Gastroesophageal sphincter (tissue), 4 donors: ENCODE measurements around the gene TMTC4. TPM values are rescaled to one million over a fixed set of nuclear protein-coding genes. Genes with fewer than 3 reads are reported as not detected.

ENCODE experiments used
- ATAC-seq: fragments of 150-250 bp; one replicate; pipeline ENCODE4 v1.9.1; 2016; ENCODE audit warnings: mild to moderate bottlenecking, moderate library complexity
- H3K27ac ChIP-seq, 4 donors: fragments of 200-600 bp; sonication (generic) in 3 of 4; 1 replicate in 3 of 4; 2 replicates in 1 of 4; pipeline ENCODE4 v1.5.1; 2016 to 2019
- H3K27me3 ChIP-seq: fragments of 200-600 bp; sonication (generic); one replicate; pipeline ENCODE4 v1.5.1; 2019
- H3K36me3 ChIP-seq, 2 donors: fragments of 200-600 bp; sonication (generic); one replicate each; pipeline ENCODE4 v1.5.1; 2019; ENCODE audit warnings: control low read depth in 1 of 2
- H3K4me1 ChIP-seq, 3 donors: fragments of 200-600 bp; sonication (generic); 1 replicate in 2 of 3; 2 replicates in 1 of 3; pipeline ENCODE4 v1.5.1; 2016 to 2019; ENCODE audit warnings: control low read depth in 2 of 3
- H3K4me3 ChIP-seq, 2 donors: fragments of 200-600 bp; sonication (generic); one replicate each; pipeline ENCODE4 v1.5.1; 2019; ENCODE audit warnings: mild to moderate bottlenecking in 1 of 2, moderate library complexity in 1 of 2
- H3K9me3 ChIP-seq, 3 donors: fragments of 200-600 bp; sonication (generic); one replicate each; pipeline ENCODE4 v1.5.1; 2017 to 2019; ENCODE audit warnings: control low read depth in 2 of 3
- CTCF ChIP-seq, 4 experiments: fragments of 200-600 bp in 2 of 4; fragments of 450-650 bp in 2 of 4; sonication (generic) in 1 of 4; IDR thresholded peaks; one replicate each; pipeline ENCODE4 v1.5.1; 2017 to 2019; ENCODE audit warnings: antibody characterized with exemption in 4 of 4, mild to moderate bottlenecking in 2 of 4, moderate library complexity in 2 of 4
- EP300 ChIP-seq: sonication (generic); formaldehyde crosslinking; IDR thresholded peaks from one replicate; pipeline ENCODE4 v1.6.1; 2017; ENCODE audit warnings: antibody characterized with exemption, mild to moderate bottlenecking
- POLR2A ChIP-seq, 2 donors: fragments of 450-650 bp; IDR thresholded peaks; one replicate each; pipeline ENCODE4 v1.6.1; 2017; ENCODE audit warnings: antibody characterized with exemption in 2 of 2, mild to moderate bottlenecking in 2 of 2, moderate library complexity in 1 of 2
- POLR2AphosphoS5 ChIP-seq: sonication (generic); formaldehyde crosslinking; IDR thresholded peaks from one replicate; pipeline ENCODE4 v1.6.1; 2017; ENCODE audit warnings: antibody characterized with exemption
- WGBS, 2 donors: methylation state at CpG; one replicate each; pipeline ENCODE4 v1.1.5; 2018; ENCODE audit warnings: low coverage in 1 of 2; 5-methylcytosine and 5-hydroxymethylcytosine counted together
- total RNA-seq, 4 donors: library from RNA; depleted of rRNA; stranded (reverse); fragments of >200 nt; gene quantifications; one replicate each; pipeline ENCODE4 v1.1.0, GENCODE V29; 2016

TMTC4 gene
- total RNA-seq, 4 donors from 2014 or later: 7.0 to 15.3 (median 10.0) TPM

- Histone ChIP-seq H3K36me3 (peaks cover 0 to 43% of the 10 kb centered on the region in 2 donors), H3K4me3 (no peak overlapping the region), H3K27me3 (no peaks in the 10 kb centered on the region), H3K4me1 (no peaks in the 10 kb centered on the region), H3K9me3 (no peaks in the 10 kb centered on the region), H3K27ac (no peak overlapping the region)
- TF ChIP-seq CTCF (IDR thresholded peaks at IDR 0.05) (no peak), EP300 (no peak), POLR2AphosphoS5 (no peak), POLR2A (IDR thresholded peaks at IDR 0.05) (no peak)
- no peak for ATAC-seq
- 96% methylated on average over 2 of the region's 2 CpGs for WGBS, 2 donors
Observed at GRCh38 chr13:100652510-100652909, 22.1 kb downstream of the TMTC4 start.

DNA sequence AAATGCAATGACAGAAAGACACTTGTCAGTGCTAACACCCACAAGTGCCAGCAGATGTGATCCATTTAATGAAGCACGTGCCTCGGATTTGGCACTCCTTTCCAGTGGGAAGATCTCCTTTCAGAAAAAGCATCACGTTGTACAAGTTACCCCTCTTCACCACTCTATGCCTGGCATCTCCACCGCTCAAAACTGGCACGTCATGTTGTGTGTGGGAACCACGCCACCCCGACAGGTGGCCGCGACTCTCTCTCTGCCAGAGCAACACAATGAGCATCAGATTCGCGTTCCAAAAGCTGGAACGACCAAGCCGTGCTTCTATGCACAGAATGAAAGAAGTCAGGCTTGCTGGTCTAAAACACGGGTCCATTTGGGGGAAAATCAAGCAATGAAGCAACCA, 24.3 kb downstream of the TMTC4 start:
- TF ChIP-seq POLR2AphosphoS5 (no peak), CTCF (IDR thresholded peaks at IDR 0.05) (no peak), EP300 (no peak), POLR2A (IDR thresholded peaks at IDR 0.05) (no peak)
- no peak overlapping the region for H3K4me3 ChIP-seq
- H3K4me1 ChIP-seq: no peaks in the 10 kb centered on the region
- peaks cover 0 to 25% of the 10 kb centered on the region in 2 donors for H3K36me3 ChIP-seq
- H3K27ac ChIP-seq: no peak overlapping the region
- H3K27me3 ChIP-seq: no peaks in the 10 kb centered on the region
- WGBS, 2 donors: 80% methylated on average over 14 of the region's 14 CpGs; no CpG with 5 or more reads in 1 of the 2 donors
- H3K9me3 ChIP-seq: no peaks in the 10 kb centered on the region
- no peak for ATAC-seq

DNA sequence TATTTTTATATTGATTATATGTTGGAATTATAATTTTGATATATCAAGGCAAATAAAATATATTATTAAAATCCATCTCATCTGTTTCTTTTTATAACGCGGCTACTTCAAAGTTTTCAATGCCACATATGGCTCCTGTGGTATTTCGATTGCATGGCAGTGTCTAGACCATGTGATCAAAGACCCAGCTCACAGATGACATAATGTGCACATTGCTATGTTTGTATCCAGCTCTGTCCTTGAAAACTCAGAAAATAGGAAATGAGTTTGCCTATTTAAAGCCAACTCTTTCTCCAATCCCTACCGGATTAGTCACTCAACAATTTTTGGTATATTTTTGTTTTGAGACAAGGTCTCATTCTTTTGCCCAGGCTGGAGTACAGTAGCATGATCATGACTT, 26.2 kb downstream of the TMTC4 start:
- TF ChIP-seq POLR2A (IDR thresholded peaks at IDR 0.05): no peak
- H3K36me3 ChIP-seq: peaks cover 0 to 13% of the 10 kb centered on the region in 2 donors
- no peak for ATAC-seq
- H3K4me3 ChIP-seq: no peak overlapping the region
- no peaks in the 10 kb centered on the region for H3K27me3 ChIP-seq
- 91 to 93% methylated on average over 3 to 4 of the region's 4 CpGs for WGBS, 2 donors
- no peaks in the 10 kb centered on the region for H3K9me3 ChIP-seq
- H3K27ac ChIP-seq: no peak overlapping the region
- no peaks in the 10 kb centered on the region for H3K4me1 ChIP-seq

DNA sequence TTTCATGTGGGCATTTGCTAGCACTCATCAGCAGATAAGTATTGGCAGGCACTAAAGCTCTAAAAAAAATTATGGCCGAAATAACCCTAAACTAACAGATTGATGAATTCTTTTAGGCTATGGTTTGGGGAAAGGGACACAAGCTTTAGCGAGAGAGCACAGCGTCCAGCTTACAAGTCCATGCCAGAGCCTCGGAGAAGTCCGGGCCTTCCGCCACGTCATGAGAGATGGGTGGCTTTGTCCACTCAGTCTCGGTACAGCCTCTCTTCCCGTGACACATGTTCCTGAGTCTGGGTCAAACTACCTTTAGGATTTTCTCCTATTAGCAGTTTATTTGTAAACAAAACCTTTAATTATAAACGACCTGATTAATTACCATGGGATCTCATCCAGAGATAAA, 27.7 kb downstream of the TMTC4 start:
- ATAC-seq: no peak
- WGBS, 2 donors: 89 to 92% methylated on average over 10 of the region's 10 CpGs
- TF ChIP-seq POLR2A (IDR thresholded peaks at IDR 0.05): no peak
- TF ChIP-seq POLR2AphosphoS5: no peak
- TF ChIP-seq EP300: no peak
- no peak for TF ChIP-seq CTCF (IDR thresholded peaks at IDR 0.05)
- Histone ChIP-seq H3K4me3 (no peak overlapping the region), H3K27me3 (no peaks in the 10 kb centered on the region), H3K36me3 (peaks cover 0 to 23% of the 10 kb centered on the region in 2 donors), H3K27ac (no peak overlapping the region), H3K4me1 (no peaks in the 10 kb centered on the region), H3K9me3 (no peaks in the 10 kb centered on the region)

DNA sequence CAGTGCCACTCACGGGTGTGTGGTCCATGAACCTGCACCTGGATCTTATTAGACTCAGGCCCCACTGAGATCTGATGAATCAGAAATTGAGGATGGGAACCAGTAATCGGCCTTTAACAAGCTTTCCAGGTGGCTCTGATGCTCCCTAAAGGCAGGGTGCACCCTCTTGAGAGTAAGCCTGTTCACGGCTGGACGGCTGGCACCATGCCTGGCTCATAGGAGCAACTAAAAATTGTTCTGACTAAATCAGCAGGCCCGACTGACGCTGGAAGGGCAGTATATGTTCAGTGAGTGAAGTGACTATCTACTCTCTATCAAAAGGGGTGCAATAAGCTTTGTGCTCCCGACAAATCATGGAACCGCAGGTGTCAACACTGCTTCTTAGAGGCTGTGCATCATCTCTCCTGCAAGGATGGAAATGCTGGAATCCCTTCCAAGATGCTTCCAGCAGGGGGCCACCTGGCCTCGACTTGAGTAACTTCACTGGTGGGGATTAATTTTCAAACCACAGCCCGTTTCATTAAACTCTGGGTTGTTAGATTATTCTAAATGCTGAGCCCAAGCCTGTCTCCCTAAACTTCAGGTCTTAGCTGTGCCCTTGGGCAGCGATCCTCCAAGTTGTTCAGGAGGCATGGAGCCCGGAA, 28.4 kb downstream of the TMTC4 start:
- no peaks in the 10 kb centered on the region for H3K4me1 ChIP-seq
- 70 to 87% methylated on average over 6 of the region's 12 CpGs for WGBS, 2 donors
- no peak overlapping the region for H3K27ac ChIP-seq
- H3K36me3 ChIP-seq: peaks cover 0 to 30% of the 10 kb centered on the region in 2 donors
- no peak overlapping the region for H3K4me3 ChIP-seq
- no peak for TF ChIP-seq POLR2AphosphoS5
- peak in 2 of 4 experiments; percentile 7 to 37 for TF ChIP-seq CTCF (IDR thresholded peaks at IDR 0.05)
- ATAC-seq: no peak
- H3K27me3 ChIP-seq: no peaks in the 10 kb centered on the region
- no peaks in the 10 kb centered on the region for H3K9me3 ChIP-seq
